ENCODE measurements around the gene FAM228A.

Gene FAM228A

GRCh38 chr2:24163601-24164000, 11.3 kb upstream of the FAM228A start:
- Histone ChIP-seq H3K4me2 (ENCODE audit: low read length) (no peak overlapping the region), H3K4me3 (ENCODE audit: low read length) (no peak overlapping the region), H3K36me3 (ENCODE audit: insufficient read depth, low read length) (no peaks in the 10 kb centered on the region), H3K4me1 (ENCODE audit: control insufficient read depth, insufficient read depth, low read length) (no peaks in the 10 kb centered on the region), H3K27me3 (ENCODE audit: control insufficient read depth, insufficient read depth, low read length) (no peaks in the 10 kb centered on the region), H3K9ac (ENCODE audit: low read depth, low read length) (no peak overlapping the region), H3K9me3 (replicated peaks; ENCODE audit: low read length) (no peaks in the 10 kb centered on the region)

GRCh38 chr2:24164416-24164973, 10.4 kb upstream of the FAM228A start:
- H3K27me3 ChIP-seq (ENCODE audit: control insufficient read depth, insufficient read depth, low read length), result no peaks in the 10 kb centered on the region
- no peak overlapping the region for H3K9ac ChIP-seq (ENCODE audit: low read depth, low read length)
- H3K4me2 ChIP-seq (ENCODE audit: low read length), result no peak overlapping the region
- H3K9me3 ChIP-seq (replicated peaks; ENCODE audit: low read length), result no peaks in the 10 kb centered on the region
- no peak overlapping the region for H3K4me3 ChIP-seq (ENCODE audit: low read length)
- H3K4me1 ChIP-seq (ENCODE audit: control insufficient read depth, insufficient read depth, low read length), result no peaks in the 10 kb centered on the region
- H3K36me3 ChIP-seq (ENCODE audit: insufficient read depth, low read length), result no peaks in the 10 kb centered on the region

- Histone ChIP-seq H3K9me3 (replicated peaks; ENCODE audit: low read length) (no peaks in the 10 kb centered on the region), H3K4me3 (ENCODE audit: low read length) (no peak overlapping the region), H3K4me2 (ENCODE audit: low read length) (no peak overlapping the region), H3K36me3 (ENCODE audit: insufficient read depth, low read length) (no peaks in the 10 kb centered on the region), H3K9ac (ENCODE audit: low read depth, low read length) (no peak overlapping the region), H3K27me3 (ENCODE audit: control insufficient read depth, insufficient read depth, low read length) (no peaks in the 10 kb centered on the region), H3K4me1 (ENCODE audit: control insufficient read depth, insufficient read depth, low read length) (no peaks in the 10 kb centered on the region)
These were observed 5.8 kb upstream of the FAM228A start for GRCh38 chr2:24169023-24169422.

GRCh38 chr2:24175631-24176187, 856 bp downstream of the FAM228A start:
- Histone ChIP-seq H3K4me3 (ENCODE audit: low read length) (no peak overlapping the region), H3K4me1 (ENCODE audit: control insufficient read depth, insufficient read depth, low read length) (no peaks in the 10 kb centered on the region), H3K9me3 (replicated peaks; ENCODE audit: low read length) (no peaks in the 10 kb centered on the region), H3K9ac (ENCODE audit: low read depth, low read length) (no peak overlapping the region), H3K36me3 (ENCODE audit: insufficient read depth, low read length) (no peaks in the 10 kb centered on the region), H3K27me3 (ENCODE audit: control insufficient read depth, insufficient read depth, low read length) (no peaks in the 10 kb centered on the region), H3K4me2 (ENCODE audit: low read length) (no peak overlapping the region)

- H3K4me1 ChIP-seq (ENCODE audit: control insufficient read depth, insufficient read depth, low read length), result no peaks in the 10 kb centered on the region
- H3K4me2 ChIP-seq (ENCODE audit: low read length), result no peak overlapping the region
- H3K9ac ChIP-seq (ENCODE audit: low read depth, low read length), result no peak overlapping the region
- H3K27me3 ChIP-seq (ENCODE audit: control insufficient read depth, insufficient read depth, low read length), result no peaks in the 10 kb centered on the region
- no peak overlapping the region for H3K4me3 ChIP-seq (ENCODE audit: low read length)
- H3K9me3 ChIP-seq (replicated peaks; ENCODE audit: low read length), result no peaks in the 10 kb centered on the region
- no peaks in the 10 kb centered on the region for H3K36me3 ChIP-seq (ENCODE audit: insufficient read depth, low read length)
These were observed 1.5 kb downstream of the FAM228A start for GRCh38 chr2:24176326-24176725.

GRCh38 chr2:24179683-24180082, 4.8 kb downstream of the FAM228A start:
- Histone ChIP-seq H3K4me1 (ENCODE audit: control insufficient read depth, insufficient read depth, low read length) (no peaks in the 10 kb centered on the region), H3K27me3 (ENCODE audit: control insufficient read depth, insufficient read depth, low read length) (no peaks in the 10 kb centered on the region)

GRCh38 chr2:24181849-24182248, 7.0 kb downstream of the FAM228A start:
- Histone ChIP-seq H3K9me3 (replicated peaks; ENCODE audit: low read length) (no peaks in the 10 kb centered on the region), H3K4me3 (ENCODE audit: low read length) (no peak overlapping the region), H3K4me2 (ENCODE audit: low read length) (no peak overlapping the region), H3K27me3 (ENCODE audit: control insufficient read depth, insufficient read depth, low read length) (no peaks in the 10 kb centered on the region), H3K9ac (ENCODE audit: low read depth, low read length) (no peak overlapping the region), H3K4me1 (ENCODE audit: control insufficient read depth, insufficient read depth, low read length) (no peaks in the 10 kb centered on the region), H3K36me3 (ENCODE audit: insufficient read depth, low read length) (no peaks in the 10 kb centered on the region)

More at GRCh38 chr2:24179683-24180082, 4.8 kb downstream of the FAM228A start:
- Histone ChIP-seq H3K4me3 (ENCODE audit: low read length) (no peak overlapping the region), H3K4me2 (ENCODE audit: low read length) (no peak overlapping the region), H3K36me3 (ENCODE audit: insufficient read depth, low read length) (no peaks in the 10 kb centered on the region), H3K9ac (ENCODE audit: low read depth, low read length) (no peak overlapping the region), H3K9me3 (replicated peaks; ENCODE audit: low read length) (no peaks in the 10 kb centered on the region)

GRCh38 chr2:24182507-24182906, 7.7 kb downstream of the FAM228A start:
- H3K9ac ChIP-seq (ENCODE audit: low read depth, low read length), result no peak overlapping the region
- H3K4me1 ChIP-seq (ENCODE audit: control insufficient read depth, insufficient read depth, low read length), result no peaks in the 10 kb centered on the region
- H3K4me3 ChIP-seq (ENCODE audit: low read length), result no peak overlapping the region
- no peaks in the 10 kb centered on the region for H3K36me3 ChIP-seq (ENCODE audit: insufficient read depth, low read length)
- no peaks in the 10 kb centered on the region for H3K27me3 ChIP-seq (ENCODE audit: control insufficient read depth, insufficient read depth, low read length)
- no peak overlapping the region for H3K4me2 ChIP-seq (ENCODE audit: low read length)
- no peaks in the 10 kb centered on the region for H3K9me3 ChIP-seq (replicated peaks; ENCODE audit: low read length)

- no peaks in the 10 kb centered on the region for H3K9me3 ChIP-seq (replicated peaks; ENCODE audit: low read length)
- no peaks in the 10 kb centered on the region for H3K27me3 ChIP-seq (ENCODE audit: control insufficient read depth, insufficient read depth, low read length)
- no peak overlapping the region for H3K4me3 ChIP-seq (ENCODE audit: low read length)
- no peaks in the 10 kb centered on the region for H3K4me1 ChIP-seq (ENCODE audit: control insufficient read depth, insufficient read depth, low read length)
- no peaks in the 10 kb centered on the region for H3K36me3 ChIP-seq (ENCODE audit: insufficient read depth, low read length)
- no peak overlapping the region for H3K4me2 ChIP-seq (ENCODE audit: low read length)
- H3K9ac ChIP-seq (ENCODE audit: low read depth, low read length), result no peak overlapping the region
These were observed 8.7 kb downstream of the FAM228A start for GRCh38 chr2:24183366-24184069.

- Histone ChIP-seq H3K36me3 (ENCODE audit: insufficient read depth, low read length) (no peaks in the 10 kb centered on the region), H3K4me1 (ENCODE audit: control insufficient read depth, insufficient read depth, low read length) (no peaks in the 10 kb centered on the region), H3K9me3 (replicated peaks; ENCODE audit: low read length) (no peaks in the 10 kb centered on the region), H3K4me3 (ENCODE audit: low read length) (no peak overlapping the region), H3K4me2 (ENCODE audit: low read length) (no peak overlapping the region), H3K9ac (ENCODE audit: low read depth, low read length) (no peak overlapping the region), H3K27me3 (ENCODE audit: control insufficient read depth, insufficient read depth, low read length) (no peaks in the 10 kb centered on the region)
These were observed 14.7 kb downstream of the FAM228A start for GRCh38 chr2:24189551-24189950.

GRCh38 chr2:24190503-24190902, 15.7 kb downstream of the FAM228A start:
- H3K36me3 ChIP-seq (ENCODE audit: insufficient read depth, low read length), result no peaks in the 10 kb centered on the region
- H3K9me3 ChIP-seq (replicated peaks; ENCODE audit: low read length), result no peaks in the 10 kb centered on the region
- H3K27me3 ChIP-seq (ENCODE audit: control insufficient read depth, insufficient read depth, low read length), result no peaks in the 10 kb centered on the region
- H3K4me2 ChIP-seq (ENCODE audit: low read length), result no peak overlapping the region
- H3K4me3 ChIP-seq (ENCODE audit: low read length), result no peak overlapping the region
- no peak overlapping the region for H3K9ac ChIP-seq (ENCODE audit: low read depth, low read length)
- no peaks in the 10 kb centered on the region for H3K4me1 ChIP-seq (ENCODE audit: control insufficient read depth, insufficient read depth, low read length)

- no peak overlapping the region for H3K4me3 ChIP-seq (ENCODE audit: low read length)
- no peaks in the 10 kb centered on the region for H3K27me3 ChIP-seq (ENCODE audit: control insufficient read depth, insufficient read depth, low read length)
- no peaks in the 10 kb centered on the region for H3K4me1 ChIP-seq (ENCODE audit: control insufficient read depth, insufficient read depth, low read length)
- H3K9ac ChIP-seq (ENCODE audit: low read depth, low read length), result no peak overlapping the region
- H3K4me2 ChIP-seq (ENCODE audit: low read length), result no peak overlapping the region
- H3K36me3 ChIP-seq (ENCODE audit: insufficient read depth, low read length), result no peaks in the 10 kb centered on the region
- no peaks in the 10 kb centered on the region for H3K9me3 ChIP-seq (replicated peaks; ENCODE audit: low read length)
These were observed 16.3 kb downstream of the FAM228A start for GRCh38 chr2:24191156-24191555.

Measured in skeletal muscle satellite cell (primary cell).